ENCODE data around the gene CENPF. TPM values are rescaled to one million over a fixed set of nuclear protein-coding genes. Genes with fewer than 3 reads are reported as not detected.
"Not testable (repeated sequence)": the region's sequence is repeated elsewhere in the genome, so short reads cannot be mapped to it uniquely, and the experiment has no call there.

CENPF gene
- total RNA-seq, 2 donors from 2014 or later, result 0.63 to 3.3 TPM

- no peak overlapping the region for H3K4me3 ChIP-seq
- no peaks in the 10 kb centered on the region for H3K9me3 ChIP-seq
- H3K27ac ChIP-seq, result no peak overlapping the region
- no peak for TF ChIP-seq CTCF (IDR thresholded peaks at IDR 0.05)
- no peak for DNase-seq (ENCODE audit: low spot score)
- H3K4me1 ChIP-seq, result no peaks in the 10 kb centered on the region
- H3K36me3 ChIP-seq, result no peaks in the 10 kb centered on the region
- no peaks in the 10 kb centered on the region for H3K27me3 ChIP-seq
Measured at GRCh38 chr1:214662223-214662785, 59.3 kb downstream of the CENPF start.

GRCh38 chr1:214664651-214665433, 61.8 kb downstream of the CENPF start:
- Histone ChIP-seq H3K4me1 (no peaks in the 10 kb centered on the region), H3K36me3 (no peaks in the 10 kb centered on the region), H3K4me3 (no peak overlapping the region), H3K27me3 (no peaks in the 10 kb centered on the region), H3K27ac (no peak overlapping the region), H3K9me3 (no peaks in the 10 kb centered on the region)
- TF ChIP-seq CTCF (IDR thresholded peaks at IDR 0.05), result no peak
- DNase-seq (ENCODE audit: low spot score), result no peak

GRCh38 chr1:214665606-214666110, 62.7 kb downstream of the CENPF start:
- no peak for DNase-seq (ENCODE audit: low spot score)
- H3K27ac ChIP-seq, result no peak overlapping the region
- TF ChIP-seq CTCF (IDR thresholded peaks at IDR 0.05), result no peak
- no peaks in the 10 kb centered on the region for H3K36me3 ChIP-seq
- no peaks in the 10 kb centered on the region for H3K9me3 ChIP-seq
- peaks cover 0 to 5% of the 10 kb centered on the region in 2 donors for H3K4me1 ChIP-seq
- no peak overlapping the region for H3K4me3 ChIP-seq
- H3K27me3 ChIP-seq, result no peaks in the 10 kb centered on the region

- Histone ChIP-seq H3K36me3 (no peaks in the 10 kb centered on the region), H3K9me3 (no peaks in the 10 kb centered on the region)
- TF ChIP-seq CTCF (IDR thresholded peaks at IDR 0.05), result no peak
Measured at GRCh38 chr1:214666674-214667073, 63.7 kb downstream of the CENPF start.

GRCh38 chr1:214670098-214670497, 67.1 kb downstream of the CENPF start:
- no peaks in the 10 kb centered on the region for H3K27me3 ChIP-seq
- no peak for DNase-seq (ENCODE audit: low spot score)
- TF ChIP-seq CTCF (IDR thresholded peaks at IDR 0.05), result no peak
- no peaks in the 10 kb centered on the region for H3K36me3 ChIP-seq
- peaks cover 0 to 5% of the 10 kb centered on the region in 2 donors for H3K4me1 ChIP-seq
- H3K27ac ChIP-seq, result no peak overlapping the region
- H3K9me3 ChIP-seq, result no peaks in the 10 kb centered on the region
- H3K4me3 ChIP-seq, result no peak overlapping the region

More at GRCh38 chr1:214666674-214667073, 63.7 kb downstream of the CENPF start:
- Histone ChIP-seq H3K27me3 (no peaks in the 10 kb centered on the region), H3K27ac (no peak overlapping the region), H3K4me3 (no peak overlapping the region), H3K4me1 (peaks cover 0 to 5% of the 10 kb centered on the region in 2 donors)
- no peak for DNase-seq (ENCODE audit: low spot score)

- H3K36me3 ChIP-seq; H3K27ac ChIP-seq; H3K4me3 ChIP-seq; H3K27me3 ChIP-seq; DNase-seq (ENCODE audit: low spot score); H3K4me1 ChIP-seq; H3K9me3 ChIP-seq: not testable (repeated sequence)
Measured at GRCh38 chr1:214673029-214673428, 70.0 kb downstream of the CENPF start.
